GM19438 (cell line): ENCODE results near the gene TRAPPC2.
A peak's percentile ranks its signal among the peaks of the same experiment; 100 is the strongest.

ENCODE experiments used
- ATAC-seq: cut with Tn5 transposase; IDR thresholded peaks from one replicate; pipeline ENCODE4 v1.9.1; 2021; ENCODE audit warnings: low read depth; ENCODE audit not compliant: unreplicated experiment

The TRAPPC2 gene

GRCh38 chrX:13734278-13735172, at the start of gene TRAPPC2, which contains the start of gene OFD1:
Gene TRAPPC2 (minus strand): TSS chrX:13734620. CDS start chrX:13719963, 14,657 bp downstream.
Gene OFD1 (plus strand): TSS chrX:13734748. CDS start chrX:13735072, 324 bp downstream.
- peak; percentile 92 for ATAC-seq

- ATAC-seq, result no peak
Observed at GRCh38 chrX:13780868-13781427, 46.5 kb upstream of the TRAPPC2 start.

- ATAC-seq, result no peak
Observed at GRCh38 chrX:13778916-13779315, 44.5 kb upstream of the TRAPPC2 start.

DNA sequence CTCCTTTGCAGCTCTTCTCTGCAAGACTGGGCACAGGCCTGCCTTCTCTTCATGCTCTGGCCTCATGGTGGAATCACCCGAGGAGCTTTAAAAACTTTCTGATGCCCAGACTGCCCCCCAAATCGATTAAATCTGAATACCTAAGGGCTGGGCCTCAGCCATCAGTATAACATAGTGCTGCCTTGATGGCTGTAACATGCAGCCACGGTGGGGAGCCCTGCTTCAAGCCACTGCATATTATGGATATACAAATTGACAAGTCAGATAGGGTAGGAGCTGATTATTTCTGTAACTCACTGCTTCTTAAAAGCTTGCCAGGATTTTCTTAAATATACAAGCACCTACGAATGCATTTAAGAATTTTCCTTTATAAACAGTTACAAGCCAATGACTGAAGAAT, 42.0 kb upstream of the TRAPPC2 start:
- no peak for ATAC-seq

GRCh38 chrX:13775837-13776236, 41.4 kb upstream of the TRAPPC2 start:
- no peak for ATAC-seq

DNA sequence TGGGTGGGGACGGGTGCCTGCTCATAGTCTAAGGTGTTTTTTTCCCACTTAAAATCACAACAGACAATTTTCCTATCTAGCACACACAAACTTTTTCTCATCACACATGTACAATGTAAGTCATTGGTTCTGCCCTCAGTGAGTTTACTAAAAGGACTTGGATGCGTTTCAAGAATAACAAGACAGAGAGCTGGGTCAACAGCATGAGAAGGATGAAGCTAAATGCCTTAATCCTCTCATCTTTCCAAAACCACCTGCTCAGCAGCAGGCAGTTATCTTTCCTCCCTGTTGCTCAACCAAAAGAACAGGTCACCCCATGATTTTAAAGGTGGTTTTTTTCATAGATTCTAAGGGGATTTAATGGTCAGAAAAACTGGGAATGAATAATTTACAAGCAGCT, 40.3 kb upstream of the TRAPPC2 start:
- no peak for ATAC-seq

GRCh38 chrX:13770013-13770535, 35.7 kb upstream of the TRAPPC2 start:
- no peak for ATAC-seq

DNA sequence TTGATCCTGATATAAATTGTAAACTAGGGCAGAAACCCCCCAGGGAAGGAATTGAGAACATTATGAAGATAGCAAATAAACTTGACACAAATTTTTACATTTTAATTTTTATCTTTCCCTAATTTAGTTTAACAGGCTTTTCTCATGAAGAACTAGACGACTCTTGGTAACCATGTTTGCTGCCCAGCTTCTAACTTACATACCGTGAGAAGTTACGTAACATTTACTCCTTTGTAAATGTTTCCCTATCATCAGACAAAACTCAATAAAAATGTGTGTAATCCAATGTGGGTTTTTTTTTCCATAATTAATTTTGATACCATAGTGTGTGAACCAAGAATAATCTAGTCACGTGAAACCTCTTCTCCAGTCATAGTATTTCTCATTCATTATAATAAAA, 34.5 kb upstream of the TRAPPC2 start:
- ATAC-seq, result no peak

DNA sequence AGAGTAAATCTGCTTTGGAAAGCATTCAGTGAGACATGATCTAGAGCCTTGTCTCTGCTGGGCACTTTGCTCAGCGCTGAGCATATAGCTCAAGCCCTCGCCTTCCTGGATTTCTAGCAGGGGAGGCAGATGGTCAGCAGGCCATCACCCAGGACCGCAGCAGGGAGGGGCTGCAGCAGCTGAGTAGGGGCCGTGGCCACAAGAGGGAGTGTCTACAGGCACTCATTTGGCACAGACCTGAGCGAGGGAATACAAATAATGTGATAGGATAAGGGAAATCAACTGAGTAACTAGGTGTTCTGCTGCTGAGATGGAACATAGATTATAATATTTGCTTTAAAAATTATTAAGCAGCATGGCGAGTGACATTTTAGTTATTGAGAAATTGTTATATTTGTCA, 30.3 kb upstream of the TRAPPC2 start:
- no peak for ATAC-seq

- ATAC-seq, result no peak
Observed at GRCh38 chrX:13764281-13764680, 29.9 kb upstream of the TRAPPC2 start.

DNA sequence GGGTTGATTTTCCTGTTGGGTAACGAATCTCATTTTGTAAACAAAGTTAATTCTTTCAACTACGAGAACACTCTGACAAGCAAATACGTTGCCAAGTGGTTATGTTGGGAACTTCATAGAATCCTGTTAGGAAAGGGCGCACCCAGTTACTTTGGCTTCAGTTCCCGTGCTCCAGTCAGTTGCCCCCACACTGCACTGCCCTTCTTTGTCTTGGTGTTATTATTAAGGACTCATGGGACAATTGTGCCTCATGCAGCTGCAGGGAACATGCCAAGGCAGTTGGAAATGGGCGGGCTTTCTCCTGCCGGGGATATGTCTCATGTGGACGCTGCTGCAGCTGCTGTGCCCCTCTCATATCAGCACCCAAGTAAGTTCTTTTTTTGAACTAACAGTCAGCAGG, 29.1 kb upstream of the TRAPPC2 start:
- ATAC-seq, result no peak

DNA sequence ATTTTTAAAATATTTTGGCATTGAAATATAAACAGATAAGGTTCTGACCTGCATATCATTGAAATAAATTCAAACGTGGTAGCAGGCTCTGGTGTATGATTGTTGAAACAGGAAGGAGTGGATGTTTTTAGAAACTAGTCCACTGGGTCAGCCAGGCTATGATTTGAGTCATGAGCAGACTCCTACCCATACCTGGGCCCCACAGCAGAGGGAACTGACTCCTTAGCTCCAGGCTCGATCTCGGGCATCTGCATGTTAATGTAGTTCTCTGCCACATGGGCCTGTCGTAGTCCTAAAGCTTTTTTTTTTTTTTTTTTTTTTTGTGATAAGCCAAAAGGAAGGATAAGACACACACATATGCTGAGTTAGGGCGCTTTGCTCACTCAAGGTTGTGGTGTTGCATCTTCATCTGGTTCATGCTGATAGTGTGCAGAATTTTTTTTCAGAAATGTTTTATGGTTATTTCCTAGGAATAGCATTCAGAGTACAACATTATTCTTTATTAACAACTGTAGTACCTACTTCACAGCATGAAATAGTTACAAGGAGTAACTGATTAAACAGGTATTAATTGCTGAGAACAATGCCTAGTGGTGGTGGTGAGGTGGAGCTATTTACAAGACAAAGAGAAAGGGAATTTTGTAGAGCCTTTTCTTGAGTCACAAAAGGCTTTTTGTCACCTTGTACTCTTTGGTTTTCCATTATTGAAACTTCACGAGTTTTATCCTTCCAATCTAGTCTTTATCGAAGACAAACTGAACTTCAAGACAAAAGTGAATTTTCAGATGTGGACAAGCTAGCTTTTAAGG, 27.4 kb upstream of the TRAPPC2 start:
- peak; percentile 72 for ATAC-seq

DNA sequence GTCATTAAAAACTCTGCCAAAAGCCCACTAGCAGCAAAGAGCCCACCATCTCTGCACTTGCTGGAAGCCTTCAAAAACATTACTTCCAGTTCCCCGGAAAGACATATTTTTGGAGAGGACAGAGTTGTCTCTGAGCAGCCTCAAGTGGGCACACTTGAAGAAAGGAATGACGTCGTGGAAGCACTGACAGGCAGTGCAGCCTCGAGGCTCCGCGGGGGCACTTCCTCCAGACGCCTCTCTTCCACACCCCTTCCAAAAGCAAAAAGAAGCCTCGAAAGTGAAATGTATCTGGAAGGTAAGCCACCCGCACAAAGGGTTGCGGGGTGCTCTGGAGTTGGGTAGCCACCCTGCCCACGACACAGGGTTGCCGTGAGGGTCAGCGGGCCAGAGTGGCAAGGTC, 26.0 kb upstream of the TRAPPC2 start:
- no peak for ATAC-seq

DNA sequence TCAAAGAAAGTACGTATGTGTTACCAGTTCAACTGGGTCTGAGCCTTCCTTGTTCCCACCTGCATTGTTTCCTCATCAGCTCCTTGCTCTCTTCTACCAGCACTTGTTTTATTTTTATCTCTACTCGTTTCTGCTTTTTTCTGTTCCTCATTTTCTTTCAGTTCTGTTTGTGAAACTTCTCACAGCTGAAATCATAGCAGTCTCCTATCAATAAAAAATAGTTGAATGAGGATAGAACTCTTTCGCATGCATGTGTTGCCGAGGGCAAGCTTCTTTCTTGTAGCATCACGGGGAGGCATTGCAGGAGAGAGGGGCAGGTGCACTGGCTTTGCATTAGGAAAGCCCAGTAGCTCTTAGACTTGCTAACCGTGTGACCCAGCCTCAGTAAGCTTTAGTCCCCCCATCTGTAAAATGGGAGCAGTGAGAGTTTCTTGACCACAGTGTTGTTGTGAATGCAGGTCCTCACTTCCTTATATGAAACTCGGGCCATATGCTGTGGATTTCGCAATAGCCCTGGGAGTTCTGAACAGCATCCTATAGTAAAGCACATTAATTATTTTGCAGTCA, 24.8 kb upstream of the TRAPPC2 start:
- peak; percentile 75 for ATAC-seq

GRCh38 chrX:13756381-13756780, 22.0 kb upstream of the TRAPPC2 start:
- no peak for ATAC-seq

DNA sequence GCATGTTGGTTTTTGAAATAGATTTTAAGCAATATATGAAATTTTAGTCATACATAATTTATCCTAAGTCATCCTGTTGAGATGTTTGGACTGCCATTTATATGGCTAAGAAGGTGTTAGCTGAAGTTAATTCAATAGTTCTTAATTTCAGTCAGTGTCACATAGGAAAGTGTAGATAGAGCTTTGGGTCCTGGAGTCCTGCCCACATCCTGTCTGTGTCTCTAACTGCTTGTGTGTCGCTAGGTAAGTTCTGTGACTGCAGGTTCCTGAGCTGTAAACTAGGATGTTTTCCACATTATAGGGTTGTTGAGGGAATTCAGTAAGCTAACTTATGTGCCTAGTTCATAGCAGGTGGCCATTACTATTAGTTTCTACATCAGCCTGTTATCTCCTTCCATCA, 20.8 kb upstream of the TRAPPC2 start:
- ATAC-seq, result no peak

DNA sequence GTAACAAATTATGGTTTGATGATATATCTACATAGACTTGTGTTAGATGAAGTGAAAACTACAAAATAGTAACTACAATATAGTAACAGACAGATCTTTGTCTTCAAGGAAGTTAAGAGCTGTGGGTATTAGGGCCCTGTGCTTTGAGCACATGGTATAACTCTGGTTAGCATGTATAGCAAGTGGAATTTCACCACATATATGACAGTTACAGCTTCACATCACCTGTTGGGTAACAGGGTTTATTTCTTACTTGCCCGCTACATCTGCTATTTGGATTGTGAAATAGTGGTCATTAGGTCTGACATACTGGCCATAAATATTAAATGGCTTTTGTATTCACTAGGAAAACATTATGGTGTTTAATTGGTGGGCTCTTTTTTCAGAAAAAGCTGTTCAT, 20.3 kb upstream of the TRAPPC2 start:
- no peak for ATAC-seq

GRCh38 chrX:13752646-13753045, 18.2 kb upstream of the TRAPPC2 start:
- peak; percentile 63 for ATAC-seq

DNA sequence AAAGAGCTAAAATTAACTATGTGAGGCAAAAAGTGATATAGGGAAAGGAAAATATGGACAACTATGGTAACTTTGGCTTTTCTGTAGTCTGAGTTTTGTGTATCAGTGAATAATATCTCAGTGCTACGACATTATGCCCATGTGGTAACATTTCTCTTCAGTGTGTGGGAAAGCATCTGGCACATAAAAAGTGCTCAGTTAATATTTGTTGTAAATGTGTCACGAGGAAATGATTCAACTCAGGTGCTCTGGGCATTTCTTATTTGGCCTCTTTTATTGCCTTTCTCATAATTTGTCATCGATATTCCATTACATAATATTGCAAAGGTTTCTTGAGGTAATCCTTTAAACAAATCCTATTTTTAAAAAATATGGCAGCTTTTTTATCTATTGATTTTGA, 17.7 kb upstream of the TRAPPC2 start:
- ATAC-seq, result no peak

DNA sequence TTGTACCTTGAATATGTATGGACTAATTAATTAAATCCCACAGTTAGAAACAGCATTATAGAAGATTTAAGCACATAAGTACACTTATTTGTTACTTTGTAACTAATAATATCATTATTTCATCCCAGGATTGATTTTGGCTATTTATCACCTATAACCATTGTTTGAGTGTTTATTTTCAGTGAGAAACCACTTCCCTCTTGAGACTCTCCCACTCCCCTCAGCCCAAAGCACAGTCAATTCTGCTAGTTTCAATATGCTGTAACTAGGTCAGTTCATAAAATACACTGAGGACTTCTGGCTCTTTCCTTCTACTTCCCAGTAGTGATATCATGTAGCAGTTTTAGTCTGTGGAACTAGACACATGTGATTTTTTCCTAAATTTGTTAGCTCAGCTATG, 16.4 kb upstream of the TRAPPC2 start:
- no peak for ATAC-seq

GRCh38 chrX:13750204-13750603, 15.8 kb upstream of the TRAPPC2 start:
- ATAC-seq, result no peak
